Renal pelvis (tissue), 4 donors: ENCODE data around the gene RBM8A. TPM values are rescaled to one million over a fixed set of nuclear protein-coding genes. Genes with fewer than 3 reads are reported as not detected.

Source experiments
- DNase-seq: peaks from one replicate; pipeline ENCODE4 v3.0.0-alpha.2; 2013
- polyA plus RNA-seq, 3 donors: library from polyadenylated mRNA; unstranded; fragments of 120-200 nt; gene quantifications; one replicate each; pipeline ENCODE4 v1.2.1, GENCODE V29; 2013; ENCODE audit not compliant: insufficient read length in 3 of 3

The RBM8A gene
- polyA plus RNA-seq, 3 donors: 179 to 211 (median 202) TPM

DNA sequence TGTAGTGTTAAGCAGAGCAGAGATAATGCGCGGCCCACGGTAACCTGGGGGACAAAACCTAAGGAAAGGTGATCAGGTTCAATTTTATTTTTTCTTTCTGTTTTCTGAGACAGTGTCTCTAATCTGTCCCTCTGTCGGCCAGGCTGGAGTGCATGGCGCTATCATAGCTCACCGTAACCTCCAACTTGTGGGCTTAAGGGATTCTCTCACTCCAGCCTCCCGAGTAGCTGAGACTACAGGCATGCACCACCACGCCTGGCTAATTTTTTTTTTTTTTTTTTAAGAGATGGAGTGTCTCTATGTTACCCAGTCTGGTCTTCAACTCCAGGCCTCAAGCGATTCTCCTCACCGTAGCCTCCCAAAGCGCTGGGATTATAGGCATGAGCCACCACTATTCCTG lies 40.9 kb downstream of the RBM8A start:
- no peak for DNase-seq

DNA sequence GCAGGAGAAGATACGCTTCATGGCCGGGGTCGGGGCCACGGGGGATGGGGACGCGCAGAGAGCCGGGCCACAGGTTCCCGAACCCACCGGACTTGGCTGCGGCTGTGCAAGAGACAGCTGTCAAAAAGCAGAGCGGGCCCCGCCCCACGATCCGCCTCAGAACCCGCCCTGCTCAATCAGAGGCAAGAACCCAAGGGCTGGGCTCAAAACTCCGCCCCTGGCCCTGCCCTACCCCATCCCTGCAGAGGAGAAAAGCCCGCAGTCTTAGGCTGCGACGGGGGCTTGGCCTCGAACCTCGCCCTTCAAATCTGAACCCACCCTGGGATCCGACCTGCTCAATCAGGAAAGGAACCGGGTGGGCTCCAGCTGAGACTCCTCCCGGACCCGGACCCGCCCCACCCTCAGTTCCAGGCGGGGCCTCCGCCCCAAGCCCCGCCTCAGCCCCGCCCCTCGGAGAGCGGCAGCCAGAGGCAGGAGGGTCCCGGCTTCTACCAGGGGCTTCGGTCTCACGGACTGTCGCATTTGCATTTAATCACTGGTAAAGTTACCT lies 41.5 kb downstream of the RBM8A start, which contains the start of gene ANKRD35:
Gene ANKRD35 (minus strand): TSS at position 129 of the 550 bp plus-strand sequence. CDS start 108 bp downstream, at position 21.
- peak; percentile 69 for DNase-seq

DNA sequence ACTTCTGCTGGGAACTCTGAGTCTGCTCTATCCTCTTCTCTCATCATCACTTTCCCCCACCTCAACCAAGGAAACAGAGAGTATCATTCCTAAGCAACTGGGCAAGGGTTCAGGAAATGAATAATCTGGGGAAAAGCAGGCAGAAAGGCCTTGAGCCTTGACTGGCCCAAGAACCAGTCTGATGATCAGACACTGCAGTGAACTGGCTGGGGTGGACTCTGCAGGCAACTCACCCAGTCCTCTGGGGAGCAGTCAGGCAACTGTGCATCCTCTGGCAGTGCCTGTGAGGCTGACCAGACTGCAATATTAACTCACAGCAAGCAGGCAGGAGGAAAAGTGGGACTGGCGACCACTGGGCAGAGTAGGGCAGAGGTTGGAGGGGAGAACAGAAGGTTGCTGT lies 42.6 kb downstream of the RBM8A start:
- DNase-seq: no peak

DNA sequence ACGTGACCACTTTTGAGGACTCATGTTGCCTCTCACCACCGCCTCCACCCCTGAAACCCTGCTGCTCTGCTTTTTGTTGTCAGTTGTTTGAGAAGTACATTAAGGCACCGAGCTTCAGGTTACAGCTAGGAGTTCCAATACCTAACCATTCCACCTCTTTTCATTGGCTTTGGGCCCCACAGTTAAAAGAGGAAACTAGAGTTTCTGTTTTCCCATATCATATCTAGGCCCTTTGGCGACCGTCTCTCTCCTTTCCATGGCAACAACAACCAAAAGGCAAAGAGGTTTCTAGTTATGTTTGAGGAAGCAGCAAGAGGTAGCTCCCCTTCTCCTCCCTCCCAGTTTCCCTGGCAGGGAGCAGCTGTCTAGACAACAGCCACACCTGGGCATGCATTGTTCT lies 47.5 kb downstream of the RBM8A start:
- DNase-seq: no peak

DNA sequence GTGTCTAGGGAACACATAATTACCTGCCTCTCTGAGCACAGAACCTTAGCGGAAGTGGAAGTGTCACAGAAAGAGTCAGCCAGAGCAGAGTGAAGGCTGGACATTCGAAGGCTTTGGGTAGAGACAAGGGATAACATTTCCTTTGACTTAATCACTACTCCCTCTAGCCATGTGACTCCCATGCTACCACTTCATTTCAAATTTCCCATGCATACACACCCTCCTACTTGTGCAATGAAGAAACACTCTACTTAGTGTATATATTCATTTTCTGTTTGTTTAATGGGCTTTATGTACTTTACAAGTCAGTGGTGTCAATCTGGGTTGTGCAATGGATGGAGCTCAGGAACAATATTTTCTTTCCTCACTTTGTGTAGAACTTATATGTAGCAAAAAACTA lies 48.6 kb downstream of the RBM8A start:
- DNase-seq: no peak

DNA sequence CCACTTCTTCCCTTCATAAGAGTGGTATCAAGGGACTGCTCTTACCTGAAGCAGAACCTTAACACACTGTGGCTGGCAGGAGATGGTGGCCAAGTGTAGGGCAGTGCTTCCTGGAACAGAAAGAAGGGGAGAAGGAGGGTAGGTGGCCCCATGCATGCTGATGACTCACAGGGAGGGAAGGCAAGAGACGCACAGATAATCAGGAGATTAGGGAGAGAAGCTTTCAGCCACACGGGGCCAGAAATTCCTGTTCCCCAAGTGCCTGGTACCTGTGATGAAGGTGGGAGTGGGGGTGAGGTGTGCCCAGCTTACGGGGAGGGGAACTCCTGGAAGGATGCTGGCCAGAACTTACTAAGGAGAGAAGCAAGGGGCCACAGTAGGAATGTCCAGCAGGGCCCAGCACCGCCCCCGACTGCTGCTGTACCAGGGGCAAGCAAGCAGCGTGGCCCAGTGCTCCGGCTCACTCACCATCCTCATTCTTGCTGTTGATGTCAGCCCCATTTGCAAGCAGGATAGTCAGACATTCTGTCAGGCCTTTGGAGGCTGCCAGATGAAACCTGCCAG lies 49.3 kb downstream of the RBM8A start:
- DNase-seq: no peak

DNA sequence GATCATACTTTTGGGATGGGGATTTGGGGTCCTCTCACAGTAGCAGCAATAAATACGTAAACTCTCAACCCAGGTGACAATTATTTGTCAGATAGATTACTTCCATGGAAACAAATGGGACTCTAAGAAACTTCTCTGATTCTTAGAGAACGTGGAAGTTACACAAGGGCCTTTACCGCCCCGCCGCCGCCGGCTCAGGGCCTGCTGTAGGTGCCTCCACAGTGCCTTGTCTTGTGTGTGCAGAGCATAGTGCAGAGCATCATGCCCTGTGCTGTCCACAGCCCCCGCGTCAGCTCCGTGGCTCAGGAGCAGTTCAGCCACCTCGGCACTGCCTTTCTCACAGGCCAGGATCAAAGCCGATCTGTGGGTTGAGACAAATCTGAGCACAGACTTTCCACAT lies 52.6 kb downstream of the RBM8A start:
- DNase-seq: no peak

DNA sequence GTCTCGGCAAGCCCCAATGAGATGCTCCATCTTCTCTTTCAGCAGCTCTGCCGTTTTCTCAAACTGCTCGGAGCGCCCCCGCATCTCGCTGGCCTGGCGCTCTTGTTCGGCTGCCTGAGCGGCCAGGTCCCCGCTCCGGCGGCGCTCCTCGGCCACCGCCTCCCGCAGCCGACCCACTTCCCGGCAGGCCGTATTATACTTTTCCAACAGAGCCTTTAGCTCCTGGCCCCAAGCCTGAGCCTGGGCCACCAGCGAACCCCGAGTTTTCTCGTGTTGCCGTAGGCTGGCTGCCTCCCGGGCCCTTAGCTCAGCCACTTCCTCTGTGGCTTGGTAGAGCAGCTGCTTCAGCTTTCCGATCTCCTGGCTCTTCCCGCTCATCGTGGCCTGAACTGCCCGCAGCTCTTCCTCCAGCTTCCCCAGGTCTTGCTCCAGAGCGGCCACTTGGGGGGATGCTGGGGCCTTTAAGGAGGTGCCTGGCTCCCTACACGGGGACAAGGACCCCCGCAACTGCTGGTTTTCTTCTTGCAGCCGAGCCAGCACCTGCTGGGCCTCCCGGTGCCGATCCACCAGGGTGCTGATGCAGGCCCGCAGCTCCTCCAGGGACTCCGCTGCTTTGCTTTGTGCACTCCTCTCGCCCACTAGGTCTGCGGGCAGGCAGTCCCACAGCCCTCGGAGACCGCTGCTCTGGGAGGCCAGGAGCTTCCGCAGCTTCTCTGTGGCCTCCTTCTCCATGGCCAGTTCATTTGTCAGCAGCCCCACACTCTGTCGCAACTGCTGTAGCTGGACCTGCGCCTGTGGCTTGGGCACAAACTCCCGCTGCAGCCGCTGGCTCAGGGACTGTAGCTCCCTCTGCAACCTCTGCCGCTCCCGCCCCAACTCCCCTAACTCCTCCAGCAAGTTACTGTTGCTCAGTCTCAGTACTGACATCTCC lies 55.0 kb downstream of the RBM8A start:
- peak; percentile 42 for DNase-seq

Other genes with a start within 250 kb of the RBM8A start
- gene PDZK1, start 220.1 kb downstream of the RBM8A start, polyA plus RNA-seq: 100 to 1,000 TPM; 179 to 244 (median 186) TPM
- 1 to 10 TPM; 1.0 to 4.1 (median 2.6) TPM for gene CD160, start 208.0 kb downstream of the RBM8A start, polyA plus RNA-seq
- gene RNF115, start 103.4 kb downstream of the RBM8A start, polyA plus RNA-seq: 10 to 100 TPM; 12.4 to 21.9 (median 20.7) TPM
- gene POLR3C, start 103.3 kb downstream of the RBM8A start, polyA plus RNA-seq: 10 to 100 TPM; 35.9 to 41.3 (median 39.5) TPM
- 1 to 10 TPM; 6.5 to 9.1 (median 8.0) TPM for gene NUDT17, start 81.9 kb downstream of the RBM8A start, polyA plus RNA-seq
- 10 to 100 TPM; 52.5 to 59.6 (median 55.4) TPM for gene PIAS3, start 68.4 kb downstream of the RBM8A start, polyA plus RNA-seq
- 1 to 10 TPM; 2.6 to 2.8 (median 2.7) TPM for gene ANKRD35, start 41.6 kb downstream of the RBM8A start, polyA plus RNA-seq
- gene ITGA10, start 17.4 kb downstream of the RBM8A start, polyA plus RNA-seq: 1 to 10 TPM in 2 of 3 donors, under 1 TPM in 1; 0.61 to 2.3 (median 1.4) TPM
- 10 to 100 TPM; 49.4 to 59.3 (median 56.8) TPM for gene PEX11B, start 8.8 kb downstream of the RBM8A start, polyA plus RNA-seq
- 10 to 100 TPM; 21.5 to 22.8 (median 22.0) TPM for gene LIX1L, start 30.5 kb upstream of the RBM8A start, polyA plus RNA-seq
- gene ANKRD34A, start 37.1 kb upstream of the RBM8A start, polyA plus RNA-seq: under 1 TPM; 0.64 to 0.79 (median 0.77) TPM
- 10 to 100 TPM; 32.3 to 35.7 (median 34.5) TPM for gene POLR3GL, start 37.2 kb upstream of the RBM8A start, polyA plus RNA-seq
- gene TXNIP, start 69.1 kb upstream of the RBM8A start, polyA plus RNA-seq: 100 to 1,000 TPM; 465 to 546 (median 519) TPM
- under 1 TPM in 2 of 3 donors, not detected in 1; 0.34 to 0.46 TPM for gene HJV, start 94.3 kb upstream of the RBM8A start, polyA plus RNA-seq
- gene NBPF10, start 217.3 kb upstream of the RBM8A start, polyA plus RNA-seq: 1 to 10 TPM; 3.6 to 4.4 (median 3.7) TPM